Endothelial cell of umbilical vein (primary cell): Measurements from ENCODE around the gene CLEC2L. TPM values are rescaled to one million over a fixed set of nuclear protein-coding genes. Genes with fewer than 3 reads are reported as not detected.

Experiments used
- BruUV-seq: library from RNA; stranded (reverse); fragments of 400-500 nt; replicated peaks from 2 replicates; lab custom pipeline; 2021; lab: Mats Ljungman, UMichigan
- CTCF ChIA-PET: fragments of 300-600, 350-600 bp; sonication (Branson Sonifier 250); formaldehyde crosslinking; loops from one replicate; lab custom pipeline; 2021; ENCODE audit warnings: antibody characterized with exemption, inconsistent platforms; lab: Charles Lee
- POLR2A ChIA-PET: fragments of 300-600, 350-600 bp; sonication (Branson Sonifier 250); formaldehyde crosslinking; loops from one replicate; lab custom pipeline; 2021; ENCODE audit warnings: antibody characterized with exemption, inconsistent platforms; lab: Charles Lee
- DNase-seq: peaks from one replicate; pipeline ENCODE4 v3.0.0-alpha.2; 2011; ENCODE audit warnings: low read depth, low spot score
- FAIRE-seq: peaks from 2 replicates; lab custom pipeline; 2011; peaks lifted over from hg19 to GRCh38; lab: Jason Lieb, UNC
- H2AFZ ChIP-seq: 2 replicates; pipeline ENCODE4 v1.6.0; 2012; ENCODE audit warnings: low read depth, low read length, control low read depth, inconsistent platforms
- H3K27ac ChIP-seq: 2 replicates; pipeline ENCODE4 v1.5.1; 2011; ENCODE audit warnings: low read depth, mild to moderate bottlenecking, control low read depth, low read length, moderate library complexity; ENCODE audit not compliant: insufficient read depth
- H3K27me3 ChIP-seq, 2 experiments: 2 replicates each; pipeline versions ENCODE4 v1.6.0 to v1.6.1; 2011; ENCODE audit warnings: low read length in 2 of 2, mixed read lengths in 1 of 2; ENCODE audit not compliant: control insufficient read depth in 2 of 2, insufficient read depth in 2 of 2
- H3K36me3 ChIP-seq, 2 experiments: 2 replicates in 1 of 2; 3 replicates in 1 of 2; pipeline ENCODE4 v1.5.1; 2011; ENCODE audit warnings: low read length in 2 of 2, mild to moderate bottlenecking in 1 of 2, moderate library complexity in 1 of 2; ENCODE audit not compliant: control insufficient read depth in 2 of 2, insufficient read depth in 2 of 2; ENCODE audit errors: extremely low read depth in 1 of 2
- H3K4me1 ChIP-seq: 3 replicates; pipeline ENCODE4 v1.5.1; 2011; ENCODE audit warnings: mild to moderate bottlenecking, low read length; ENCODE audit not compliant: control insufficient read depth, insufficient read depth; ENCODE audit errors: extremely low read depth
- H3K4me2 ChIP-seq: 2 replicates; pipeline ENCODE4 v1.6.1; 2011; ENCODE audit warnings: low read length, control low read depth, mixed read lengths; ENCODE audit not compliant: insufficient read depth
- H3K4me3 ChIP-seq, 3 experiments: fragments of 200-600 bp in 1 of 3; sonication (generic), shearing (Covaris generic) in 1 of 3; replicated peaks in 1 of 3; 2 replicates each; pipeline ENCODE4 v1.5.1; 2011 to 2016; ENCODE audit warnings: control low read depth in 3 of 3, low read length in 3 of 3, mild to moderate bottlenecking in 2 of 3, inconsistent platforms in 1 of 3, low read depth in 1 of 3, moderate library complexity in 1 of 3; ENCODE audit not compliant: insufficient read depth in 1 of 3
- H3K79me2 ChIP-seq: 2 replicates; pipeline ENCODE4 v1.6.0; 2012; ENCODE audit warnings: low read length, inconsistent platforms; ENCODE audit not compliant: control insufficient read depth, insufficient read depth
- H3K9ac ChIP-seq: replicated peaks from 2 replicates; pipeline ENCODE3; 2011; ENCODE audit warnings: low read length, control low read depth; ENCODE audit not compliant: insufficient read depth; ENCODE audit errors: extremely low read depth
- H3K9me1 ChIP-seq: replicated peaks from 3 replicates; pipeline ENCODE4 v1.6.0; 2011; ENCODE audit warnings: mild to moderate bottlenecking, low read length; ENCODE audit not compliant: control insufficient read depth, insufficient read depth; ENCODE audit errors: extremely low read depth
- H3K9me3 ChIP-seq: replicated peaks from 2 replicates; pipeline ENCODE4 v1.5.1; 2012; ENCODE audit warnings: low read length, inconsistent platforms; ENCODE audit not compliant: control insufficient read depth, insufficient read depth
- H4K20me1 ChIP-seq: replicated peaks from 2 replicates; pipeline ENCODE3; 2011; ENCODE audit warnings: mild to moderate bottlenecking, low read length; ENCODE audit not compliant: control insufficient read depth, insufficient read depth; ENCODE audit errors: extremely low read depth
- GATA2 ChIP-seq: IDR thresholded peaks from 2 replicates; pipeline ENCODE4 v1.7.0; 2011; ENCODE audit warnings: low read depth, mild to moderate bottlenecking, moderate library complexity, mixed read lengths, low read length; ENCODE audit not compliant: insufficient read length, insufficient read depth
- JUN ChIP-seq: IDR thresholded peaks from 2 replicates; pipeline ENCODE4 v1.6.1; 2011; ENCODE audit warnings: borderline replicate concordance, low read depth; ENCODE audit not compliant: insufficient read length, insufficient read depth
- POLR2AphosphoS5 ChIP-seq: IDR thresholded peaks from 2 replicates; pipeline ENCODE4 v1.6.1; 2012; ENCODE audit warnings: low read depth, mild to moderate bottlenecking, control low read depth, low read length, moderate library complexity; ENCODE audit not compliant: insufficient read depth
- dilution Hi-C: fragments of 300-500 bp; cut with MboI; formaldehyde crosslinking; loops from one replicate; pipeline ENCODE4 v1.15.0; 2019; ENCODE audit warnings: low sequenced_read_pairs; ENCODE audit not compliant: extremely low pct_ligation_motif_present
- intact Hi-C: fragments of 100-400 bp; cut with micrococcal nuclease; formaldehyde crosslinking; loops from one replicate; pipeline ENCODE4 v1.10.0; 2022
- polyA plus RNA-seq, 4 experiments: library from polyadenylated mRNA; depleted of rRNA in 3 of 4; stranded (reverse) in 3 of 4; unstranded in 1 of 4; fragments of >200 nt; gene quantifications; 2 replicates each; pipeline versions ENCODE4 v1.2.1 to v1.2.3, GENCODE V29; 2011 to 2012; ENCODE audit warnings: missing spikeins in 1 of 4
- total RNA-seq: library from RNA; stranded (reverse); gene quantifications from 2 replicates; pipeline ENCODE4 v1.2.3, GENCODE V29; 2021
- TF ChIP-seq, protein P1 (sequence below), 2 donors: IDR thresholded peaks; 1 replicate in 1 of 2; 2 replicates in 1 of 2; pipeline ENCODE4 v1.5.1; 2011; ENCODE audit warnings: low read length in 2 of 2, mild to moderate bottlenecking in 2 of 2, moderate library complexity in 2 of 2, control low read depth in 1 of 2, inconsistent platforms in 1 of 2, low read depth in 1 of 2; ENCODE audit not compliant: insufficient read depth in 1 of 2; ENCODE audit errors: extremely low read depth in 1 of 2
- TF ChIP-seq, protein P2 (sequence below): IDR thresholded peaks from 2 replicates; pipeline ENCODE4 v1.6.1; 2011; ENCODE audit not compliant: insufficient read depth, insufficient read length

CLEC2L gene
- total and polyA plus RNA-seq, 2 donors (not counting 3 experiments of a cell fraction or from before 2014, with no cell fraction given), result not detected

DNA sequence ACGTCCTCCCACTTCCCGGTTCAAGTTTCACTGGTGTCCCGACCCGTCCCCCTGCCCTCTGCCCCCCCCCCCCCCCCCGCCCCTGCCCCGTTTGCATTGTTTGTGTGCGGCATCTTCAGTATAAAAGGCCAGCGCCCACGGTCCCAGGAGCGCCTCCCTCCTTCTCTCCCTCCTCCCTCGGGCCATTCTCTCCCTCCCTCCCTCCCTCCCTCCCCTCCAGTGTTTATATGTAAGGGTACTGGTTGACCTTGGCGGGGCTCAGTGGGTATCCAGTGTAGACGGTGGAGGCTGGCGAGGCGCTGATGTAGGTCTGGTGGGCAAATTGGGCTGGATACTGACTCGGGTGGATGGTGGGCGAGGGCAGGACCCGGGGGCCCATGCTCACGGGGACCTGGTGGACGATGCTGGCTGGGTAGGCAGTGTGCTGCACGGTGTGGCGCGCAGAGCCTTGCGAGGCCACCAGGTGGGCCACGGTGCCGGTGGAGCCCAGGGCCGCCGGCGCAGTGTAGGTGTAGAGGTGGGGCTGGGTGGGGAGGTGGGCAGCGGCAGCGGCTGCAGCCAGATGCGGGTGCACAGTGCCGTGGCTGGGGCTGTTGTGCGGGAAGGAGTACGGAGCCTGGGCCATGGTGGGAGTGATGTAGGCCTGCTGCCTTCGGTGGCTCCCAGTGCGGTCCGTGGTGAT lies 49.4 kb downstream of the CLEC2L start:
- Histone ChIP-seq H4K20me1 (no peaks in the 10 kb centered on the region), H3K9me1 (no peaks in the 10 kb centered on the region), H3K4me3 (no peak overlapping the region), H2AFZ (no peak overlapping the region), H3K9ac (no peak overlapping the region), H3K27me3 (no peaks in the 10 kb centered on the region), H3K4me2 (no peak overlapping the region), H3K79me2 (no peaks in the 10 kb centered on the region), H3K36me3 (peaks cover 0 to 9% of the 10 kb centered on the region in 2 experiments), H3K4me1 (no peaks in the 10 kb centered on the region), H3K27ac (no peak overlapping the region), H3K9me3 (no peaks in the 10 kb centered on the region)
- no peak for DNase-seq
- no peak for FAIRE-seq
- POLR2A ChIA-PET, result no interaction called here
- dilution Hi-C loops (no loop called here), intact Hi-C loops (no loop called here)
- TF ChIP-seq, protein P1, sequence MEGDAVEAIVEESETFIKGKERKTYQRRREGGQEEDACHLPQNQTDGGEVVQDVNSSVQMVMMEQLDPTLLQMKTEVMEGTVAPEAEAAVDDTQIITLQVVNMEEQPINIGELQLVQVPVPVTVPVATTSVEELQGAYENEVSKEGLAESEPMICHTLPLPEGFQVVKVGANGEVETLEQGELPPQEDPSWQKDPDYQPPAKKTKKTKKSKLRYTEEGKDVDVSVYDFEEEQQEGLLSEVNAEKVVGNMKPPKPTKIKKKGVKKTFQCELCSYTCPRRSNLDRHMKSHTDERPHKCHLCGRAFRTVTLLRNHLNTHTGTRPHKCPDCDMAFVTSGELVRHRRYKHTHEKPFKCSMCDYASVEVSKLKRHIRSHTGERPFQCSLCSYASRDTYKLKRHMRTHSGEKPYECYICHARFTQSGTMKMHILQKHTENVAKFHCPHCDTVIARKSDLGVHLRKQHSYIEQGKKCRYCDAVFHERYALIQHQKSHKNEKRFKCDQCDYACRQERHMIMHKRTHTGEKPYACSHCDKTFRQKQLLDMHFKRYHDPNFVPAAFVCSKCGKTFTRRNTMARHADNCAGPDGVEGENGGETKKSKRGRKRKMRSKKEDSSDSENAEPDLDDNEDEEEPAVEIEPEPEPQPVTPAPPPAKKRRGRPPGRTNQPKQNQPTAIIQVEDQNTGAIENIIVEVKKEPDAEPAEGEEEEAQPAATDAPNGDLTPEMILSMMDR (IDR thresholded peaks at IDR 0.05; ENCODE audit: extremely low read depth in 1 of 2, insufficient read depth in 1 of 2, low read depth in 1 of 2, low read length in 2 of 2), result no peak
- TF ChIP-seq GATA2 (no peak), POLR2AphosphoS5 (no peak), JUN (no peak)
- TF ChIP-seq, protein P2, sequence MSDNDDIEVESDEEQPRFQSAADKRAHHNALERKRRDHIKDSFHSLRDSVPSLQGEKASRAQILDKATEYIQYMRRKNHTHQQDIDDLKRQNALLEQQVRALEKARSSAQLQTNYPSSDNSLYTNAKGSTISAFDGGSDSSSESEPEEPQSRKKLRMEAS, result no peak
- CTCF ChIA-PET, result interaction anchor here (0.8 kb wide), 1 partner anchor 30 kb away, joined by 3 read pairs; no protein-coding TSS in a partner anchor
- no TSS peak for BruUV-seq
